ENCODE measurements around the gene SMIM3. TPM values are rescaled to one million over a fixed set of nuclear protein-coding genes. Genes with fewer than 3 reads are reported as not detected.

Gene SMIM3
- total RNA-seq, 1 experiment from 2014 or later = 14.5 TPM

GRCh38 chr5:150758531-150759333 is 19.8 kb upstream of the SMIM3 start, which contains the start of gene DCTN4:
DCTN4 (minus strand) TSS chr5:150759017; CDS start chr5:150758993, 24 bp downstream.
- DNase-seq (ENCODE audit: low spot score) = peak; percentile 99
- Histone ChIP-seq H3K9me3 (ENCODE audit: low read depth, low read length, poor library complexity, severe bottlenecking) (no peaks in the 10 kb centered on the region), H3K27me3 (replicated peaks; ENCODE audit: insufficient read depth, low read depth, low read length, poor library complexity) (no peaks in the 10 kb centered on the region), H3K27ac (ENCODE audit: low read depth, low read length, poor library complexity, severe bottlenecking) (peak within 1 kb of the TSS; percentile 97), H3K36me3 (ENCODE audit: insufficient read depth, low read length, poor library complexity, severe bottlenecking) (peaks cover 26% of the 10 kb centered on the region), H3K4me1 (ENCODE audit: insufficient read depth, low read length, poor library complexity, severe bottlenecking) (peaks cover 12% of the 10 kb centered on the region), H3K4me3 (ENCODE audit: low read depth, low read length, poor library complexity, severe bottlenecking) (peak within 1 kb of the TSS; percentile 78)
- intact Hi-C loops (cut with micrococcal nuclease; ENCODE audit: unreplicated experiment) = no loop called here
- POLR2A ChIA-PET (ENCODE audit: low non-redundant PET) = interaction anchor here (0.6 to 1.3 kb wide), 3 partner anchors 20 to 583 kb away, joined by 3 to 7 read pairs (median 3); partner anchors contain the start of genes RBM22 and SMIM3
- CTCF ChIA-PET = interaction anchor here (1.0 to 1.2 kb wide), 3 partner anchors 43 to 199 kb away, joined by 3 to 4 read pairs (median 3); no protein-coding TSS in a partner anchor
- no TSS peak for BruUV-seq (replicated peaks)
- no peak for TF ChIP-seq CTCF (conservative IDR thresholded peaks at IDR 0.05; ENCODE audit: low read depth, low read length)

- POLR2A ChIA-PET (ENCODE audit: low non-redundant PET) = no interaction called here
- TF ChIP-seq EZH2 (IDR thresholded peaks at IDR 0.05; ENCODE audit: borderline replicate concordance, low read depth, low read length, poor library complexity, severe bottlenecking) = no peak
- no peak for TF ChIP-seq CTCF (conservative IDR thresholded peaks at IDR 0.05; ENCODE audit: low read depth, low read length)
- no peak for DNase-seq (ENCODE audit: low spot score)
- no peaks in the 10 kb centered on the region for H3K27me3 ChIP-seq (replicated peaks; ENCODE audit: insufficient read depth, low read depth, low read length, poor library complexity)
- CTCF ChIA-PET = interaction anchor here (1.0 kb wide), 1 partner anchor 42 kb away, joined by 4 read pairs; no protein-coding TSS in a partner anchor
- TSS peak; percentile 88 for BruUV-seq (replicated peaks)
- peak overlapping the region; percentile 78 for H3K4me3 ChIP-seq (ENCODE audit: low read depth, low read length, poor library complexity, severe bottlenecking)
- H3K36me3 ChIP-seq (ENCODE audit: insufficient read depth, low read length, poor library complexity, severe bottlenecking) = peaks cover 22% of the 10 kb centered on the region
- H3K4me1 ChIP-seq (ENCODE audit: insufficient read depth, low read length, poor library complexity, severe bottlenecking) = peaks cover 12% of the 10 kb centered on the region
- H3K9me3 ChIP-seq (ENCODE audit: low read depth, low read length, poor library complexity, severe bottlenecking) = no peaks in the 10 kb centered on the region
- H3K27ac ChIP-seq (ENCODE audit: low read depth, low read length, poor library complexity, severe bottlenecking) = peak overlapping the region; percentile 97
- intact Hi-C loops (cut with micrococcal nuclease; ENCODE audit: unreplicated experiment) = no loop called here
Measured at GRCh38 chr5:150759334-150759583, 19.3 kb upstream of the SMIM3 start.

GRCh38 chr5:150762211-150762610 is 16.3 kb upstream of the SMIM3 start:
- CTCF ChIA-PET = no interaction called here

More at GRCh38 chr5:150762211-150762610, 16.3 kb upstream of the SMIM3 start:
- Histone ChIP-seq H3K27me3 (replicated peaks; ENCODE audit: insufficient read depth, low read depth, low read length, poor library complexity) (no peaks in the 10 kb centered on the region), H3K27ac (ENCODE audit: low read depth, low read length, poor library complexity, severe bottlenecking) (no peak overlapping the region), H3K4me3 (ENCODE audit: low read depth, low read length, poor library complexity, severe bottlenecking) (no peak overlapping the region), H3K9me3 (ENCODE audit: low read depth, low read length, poor library complexity, severe bottlenecking) (no peaks in the 10 kb centered on the region), H3K36me3 (ENCODE audit: insufficient read depth, low read length, poor library complexity, severe bottlenecking) (no peaks in the 10 kb centered on the region), H3K4me1 (ENCODE audit: insufficient read depth, low read length, poor library complexity, severe bottlenecking) (peaks cover 12% of the 10 kb centered on the region)
- no peak for DNase-seq (ENCODE audit: low spot score)
- POLR2A ChIA-PET (ENCODE audit: low non-redundant PET) = no interaction called here
- intact Hi-C loops (cut with micrococcal nuclease; ENCODE audit: unreplicated experiment) = no loop called here
- TF ChIP-seq CTCF (conservative IDR thresholded peaks at IDR 0.05; ENCODE audit: low read depth, low read length) = no peak
- TF ChIP-seq EZH2 (IDR thresholded peaks at IDR 0.05; ENCODE audit: borderline replicate concordance, low read depth, low read length, poor library complexity, severe bottlenecking) = no peak
- no TSS peak for BruUV-seq (replicated peaks)
